ENCODE data around the gene ACE.

Gene ACE

GRCh38 chr17:63476854-63477479, at the start of gene ACE:
ACE (plus strand) TSS chr17:63477061; CDS start chr17:63477095, 34 bp downstream.
- peak; percentile 21 to 49 for DNase-seq

- DNase-seq = no peak
Observed at GRCh38 chr17:63429766-63430165, 47.1 kb upstream of the ACE start.

GRCh38 chr17:63430223-63430622, 46.6 kb upstream of the ACE start:
- no peak for DNase-seq

- no peak for DNase-seq
Observed at GRCh38 chr17:63431618-63431938, 45.3 kb upstream of the ACE start.

- DNase-seq = no peak
Observed at GRCh38 chr17:63431939-63432804, 44.7 kb upstream of the ACE start.

GRCh38 chr17:63433746-63434591, 42.9 kb upstream of the ACE start:
- DNase-seq = no peak

GRCh38 chr17:63434951-63435571, 41.8 kb upstream of the ACE start:
- peak; percentile 58 to 69 for DNase-seq

GRCh38 chr17:63435681-63436522, 41.0 kb upstream of the ACE start:
- no peak for DNase-seq

- no peak for DNase-seq
Observed at GRCh38 chr17:63436523-63437110, 40.2 kb upstream of the ACE start.

GRCh38 chr17:63437287-63438091, 39.4 kb upstream of the ACE start:
- DNase-seq = no peak

- DNase-seq = no peak
Observed at GRCh38 chr17:63438092-63439051, 38.5 kb upstream of the ACE start.

- DNase-seq = peak; percentile 24 to 67
Observed at GRCh38 chr17:63439687-63440086, 37.2 kb upstream of the ACE start.

GRCh38 chr17:63440127-63440769, 36.6 kb upstream of the ACE start:
- peak in 1 of 2 donors; percentile 49 for DNase-seq

GRCh38 chr17:63440770-63441335, 36.0 kb upstream of the ACE start:
- no peak for DNase-seq

- DNase-seq = no peak
Observed at GRCh38 chr17:63441654-63442053, 35.2 kb upstream of the ACE start.

- no peak for DNase-seq
Observed at GRCh38 chr17:63442074-63442473, 34.8 kb upstream of the ACE start.

- DNase-seq = no peak
Observed at GRCh38 chr17:63442549-63443035, 34.3 kb upstream of the ACE start.

GRCh38 chr17:63443053-63443452, 33.8 kb upstream of the ACE start:
- no peak for DNase-seq
